Stomach smooth muscle (tissue), 2 donors: Measurements from ENCODE around the gene SCAANT1.

Source experiments
- H3K27ac ChIP-seq: one replicate; pipeline ENCODE4 v1.7.0; 2013; ENCODE audit warnings: mild to moderate bottlenecking, low read length, inconsistent platforms
- H3K27me3 ChIP-seq, 2 donors: one replicate each; pipeline ENCODE4 v1.7.0; 2013; ENCODE audit warnings: low read length in 2 of 2; ENCODE audit not compliant: insufficient read depth in 2 of 2, control insufficient read depth in 1 of 2
- H3K36me3 ChIP-seq, 2 donors: one replicate each; pipeline ENCODE4 v1.7.0; 2013; ENCODE audit warnings: low read length in 2 of 2; ENCODE audit not compliant: control insufficient read depth in 2 of 2, insufficient read depth in 2 of 2
- H3K4me1 ChIP-seq: one replicate; pipeline ENCODE4 v1.7.0; 2013; ENCODE audit warnings: low read length; ENCODE audit not compliant: control insufficient read depth, insufficient read depth
- H3K4me3 ChIP-seq, 2 donors: one replicate each; pipeline ENCODE4 v1.7.0; 2013; ENCODE audit warnings: low read length in 2 of 2
- H3K9ac ChIP-seq, 2 donors: one replicate each; pipeline ENCODE4 v1.7.0; 2013; ENCODE audit warnings: low read length in 2 of 2, mild to moderate bottlenecking in 1 of 2
- H3K9me3 ChIP-seq, 2 donors: one replicate each; pipeline ENCODE4 v1.7.0; 2013; ENCODE audit warnings: low read length in 2 of 2; ENCODE audit not compliant: control insufficient read depth in 2 of 2
- donor health status: healthy.
- donor health status: Pancreatic carcinoma.

The SCAANT1 gene

GRCh38 chr3:63933459-63933858, 21.3 kb upstream of the SCAANT1 start:
- H3K27ac ChIP-seq = no peak overlapping the region
- H3K36me3 ChIP-seq = no peaks in the 10 kb centered on the region
- H3K9me3 ChIP-seq = no peaks in the 10 kb centered on the region
- H3K4me3 ChIP-seq = no peak overlapping the region
- H3K4me1 ChIP-seq = peaks cover 9% of the 10 kb centered on the region
- no peaks in the 10 kb centered on the region for H3K27me3 ChIP-seq
- H3K9ac ChIP-seq = no peak overlapping the region

GRCh38 chr3:63932509-63933212, 20.5 kb upstream of the SCAANT1 start:
- no peak overlapping the region for H3K27ac ChIP-seq
- no peaks in the 10 kb centered on the region for H3K9me3 ChIP-seq
- H3K36me3 ChIP-seq = no peaks in the 10 kb centered on the region
- no peaks in the 10 kb centered on the region for H3K27me3 ChIP-seq
- H3K4me3 ChIP-seq = no peak overlapping the region
- H3K9ac ChIP-seq = no peak overlapping the region
- H3K4me1 ChIP-seq = peaks cover 8% of the 10 kb centered on the region

- no peaks in the 10 kb centered on the region for H3K9me3 ChIP-seq
- peaks cover 5% of the 10 kb centered on the region for H3K4me1 ChIP-seq
- H3K27ac ChIP-seq = no peak overlapping the region
- H3K36me3 ChIP-seq = peaks cover 0 to 4% of the 10 kb centered on the region in 2 donors
- no peak overlapping the region for H3K4me3 ChIP-seq
- H3K27me3 ChIP-seq = no peaks in the 10 kb centered on the region
- H3K9ac ChIP-seq = no peak overlapping the region
Observed at GRCh38 chr3:63931290-63931689, 19.1 kb upstream of the SCAANT1 start.

- Histone ChIP-seq H3K4me1 (peaks cover 8% of the 10 kb centered on the region), H3K4me3 (no peak overlapping the region), H3K9ac (no peak overlapping the region), H3K36me3 (peaks cover 0 to 8% of the 10 kb centered on the region in 2 donors), H3K9me3 (no peaks in the 10 kb centered on the region), H3K27me3 (no peaks in the 10 kb centered on the region), H3K27ac (no peak overlapping the region)
Observed at GRCh38 chr3:63927422-63928280, 15.5 kb upstream of the SCAANT1 start.

- H3K27ac ChIP-seq = no peak overlapping the region
- no peaks in the 10 kb centered on the region for H3K27me3 ChIP-seq
- no peak overlapping the region for H3K4me3 ChIP-seq
- H3K9me3 ChIP-seq = no peaks in the 10 kb centered on the region
- H3K36me3 ChIP-seq = peaks cover 0 to 8% of the 10 kb centered on the region in 2 donors
- H3K9ac ChIP-seq = no peak overlapping the region
- H3K4me1 ChIP-seq = peaks cover 4% of the 10 kb centered on the region
Observed at GRCh38 chr3:63926309-63926708, 14.1 kb upstream of the SCAANT1 start.

- Histone ChIP-seq H3K27ac (no peak overlapping the region), H3K9me3 (no peaks in the 10 kb centered on the region), H3K36me3 (peaks cover 11 to 14% of the 10 kb centered on the region in 2 donors), H3K4me1 (peaks cover 2% of the 10 kb centered on the region), H3K9ac (no peak overlapping the region), H3K27me3 (no peaks in the 10 kb centered on the region), H3K4me3 (no peak overlapping the region)
Observed at GRCh38 chr3:63922491-63923199, 10.5 kb upstream of the SCAANT1 start.

- peaks cover 2% of the 10 kb centered on the region for H3K4me1 ChIP-seq
- H3K27ac ChIP-seq = no peak overlapping the region
- H3K27me3 ChIP-seq = no peaks in the 10 kb centered on the region
- H3K36me3 ChIP-seq = peaks cover 14% of the 10 kb centered on the region in 2 donors
- H3K9me3 ChIP-seq = no peaks in the 10 kb centered on the region
- no peak overlapping the region for H3K4me3 ChIP-seq
- no peak overlapping the region for H3K9ac ChIP-seq
Observed at GRCh38 chr3:63921741-63922482, 9.7 kb upstream of the SCAANT1 start.

GRCh38 chr3:63920001-63920400, 7.8 kb upstream of the SCAANT1 start:
- Histone ChIP-seq H3K9ac (no peak overlapping the region), H3K4me3 (no peak overlapping the region), H3K27me3 (no peaks in the 10 kb centered on the region), H3K27ac (no peak overlapping the region), H3K36me3 (peaks cover 7 to 14% of the 10 kb centered on the region in 2 donors), H3K9me3 (no peaks in the 10 kb centered on the region), H3K4me1 (peaks cover 2% of the 10 kb centered on the region)

- H3K4me3 ChIP-seq = no peak overlapping the region
- H3K9ac ChIP-seq = no peak overlapping the region
- no peak overlapping the region for H3K27ac ChIP-seq
- H3K27me3 ChIP-seq = no peaks in the 10 kb centered on the region
- H3K4me1 ChIP-seq = peaks cover 10% of the 10 kb centered on the region
- no peaks in the 10 kb centered on the region for H3K9me3 ChIP-seq
- H3K36me3 ChIP-seq = peaks cover 5 to 14% of the 10 kb centered on the region in 2 donors
Observed at GRCh38 chr3:63918321-63918720, 6.1 kb upstream of the SCAANT1 start.

- peaks cover 5 to 14% of the 10 kb centered on the region in 2 donors for H3K36me3 ChIP-seq
- H3K9ac ChIP-seq = peak overlapping the region; percentile 13 to 83
- peak overlapping the region; percentile 75 for H3K27ac ChIP-seq
- peaks cover 21% of the 10 kb centered on the region for H3K4me1 ChIP-seq
- H3K9me3 ChIP-seq = no peaks in the 10 kb centered on the region
- H3K27me3 ChIP-seq = no peaks in the 10 kb centered on the region
- peak overlapping the region; percentile 40 to 93 for H3K4me3 ChIP-seq
Observed at GRCh38 chr3:63914312-63914711, 2.1 kb upstream of the SCAANT1 start.
